Activated CD4-positive, alpha-beta T cell treated with anti-CD3 and anti-CD28 coated beads, Interleukin-2, amount 10 ng/mL, durations not matched to agents 7 days and 5 days (primary cell): ENCODE data around the gene LRWD1. TPM values are rescaled to one million over a fixed set of nuclear protein-coding genes. Genes with fewer than 3 reads are reported as not detected.

ENCODE experiments used
- CTCF ChIA-PET: fragments of 350-600 bp; sonication (Branson Sonifier 250); formaldehyde crosslinking; loops from one replicate; lab custom pipeline; 2021; ENCODE audit warnings: antibody characterized with exemption; lab: Charles Lee
- POLR2A ChIA-PET: fragments of 350-600 bp; sonication (Branson Sonifier 250); formaldehyde crosslinking; loops from one replicate; lab custom pipeline; 2021; ENCODE audit warnings: antibody characterized with exemption; lab: Charles Lee
- DNase-seq: peaks from one replicate; pipeline ENCODE4 v3.0.0-alpha.2; 2020
- H3K27ac Mint-ChIP-seq: one replicate; pipeline ENCODE4 v1.8.0; 2021; ENCODE audit warnings: mild to moderate bottlenecking, moderate library complexity, mixed read lengths
- H3K27me3 Mint-ChIP-seq: one replicate; pipeline ENCODE4 v1.8.0; 2021; ENCODE audit warnings: mixed read lengths
- H3K36me3 Mint-ChIP-seq: one replicate; pipeline ENCODE4 v1.8.0; 2021; ENCODE audit warnings: low read depth, mixed read lengths
- H3K4me1 Mint-ChIP-seq: one replicate; pipeline ENCODE4 v1.8.0; 2021; ENCODE audit warnings: mixed read lengths
- H3K4me3 Mint-ChIP-seq: one replicate; pipeline ENCODE4 v1.8.0; 2021; ENCODE audit warnings: mild to moderate bottlenecking, moderate library complexity, mixed read lengths
- H3K9me3 Mint-ChIP-seq: one replicate; pipeline ENCODE4 v1.8.0; 2021; ENCODE audit warnings: mixed read lengths
- total RNA-seq, 2 experiments: library from RNA; stranded (reverse); gene quantifications; one replicate each; pipeline ENCODE4 v1.2.3, GENCODE V29; 2021

LRWD1 gene
- total RNA-seq, 2 experiments from 2014 or later = 18.2 to 20.5 TPM

DNA sequence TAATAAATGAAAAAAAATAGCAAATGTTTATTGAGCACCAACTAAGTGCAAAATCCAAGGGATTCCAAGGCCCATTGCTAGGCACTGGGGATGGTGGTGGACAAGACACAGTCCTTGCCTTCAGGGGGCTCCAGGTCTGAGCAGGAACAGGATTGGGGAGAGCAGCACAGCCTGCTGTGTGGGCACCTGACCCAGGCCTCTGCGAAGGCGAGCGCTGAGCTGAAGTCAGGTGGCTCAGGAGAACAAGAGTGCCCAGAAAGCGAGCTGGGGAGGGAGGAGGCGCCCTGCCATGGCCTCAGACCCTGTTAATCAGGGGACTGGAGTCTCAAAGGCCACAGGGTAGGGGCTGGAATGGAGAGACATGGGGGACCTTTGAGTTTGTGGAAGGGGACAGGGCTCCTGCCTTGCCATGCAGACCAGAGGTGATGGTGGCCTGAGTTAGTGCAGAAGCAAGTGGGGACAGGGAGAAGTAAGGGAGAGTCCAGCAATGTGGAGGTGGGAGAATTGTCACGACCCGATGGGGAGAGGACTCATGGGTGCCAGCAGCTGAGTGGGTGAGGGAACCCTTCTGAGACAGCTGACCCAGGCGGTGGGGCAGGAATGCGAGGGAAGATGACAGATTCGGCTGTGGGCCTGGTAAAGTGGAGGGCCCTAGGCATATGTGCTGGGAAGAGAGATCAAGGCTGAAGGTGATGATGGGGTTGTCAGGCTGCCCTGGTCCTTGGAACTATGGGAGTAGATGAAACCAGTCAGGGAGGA is 35.5 kb upstream of the LRWD1 start:
- peaks cover 42% of the 10 kb centered on the region for H3K36me3 Mint-ChIP-seq
- POLR2A ChIA-PET = no interaction called here
- CTCF ChIA-PET = interaction anchor here (0.9 to 2.1 kb wide), 4 partner anchors 9 to 25 kb away, joined by 3 to 6 read pairs (median 4); no protein-coding TSS in a partner anchor

DNA sequence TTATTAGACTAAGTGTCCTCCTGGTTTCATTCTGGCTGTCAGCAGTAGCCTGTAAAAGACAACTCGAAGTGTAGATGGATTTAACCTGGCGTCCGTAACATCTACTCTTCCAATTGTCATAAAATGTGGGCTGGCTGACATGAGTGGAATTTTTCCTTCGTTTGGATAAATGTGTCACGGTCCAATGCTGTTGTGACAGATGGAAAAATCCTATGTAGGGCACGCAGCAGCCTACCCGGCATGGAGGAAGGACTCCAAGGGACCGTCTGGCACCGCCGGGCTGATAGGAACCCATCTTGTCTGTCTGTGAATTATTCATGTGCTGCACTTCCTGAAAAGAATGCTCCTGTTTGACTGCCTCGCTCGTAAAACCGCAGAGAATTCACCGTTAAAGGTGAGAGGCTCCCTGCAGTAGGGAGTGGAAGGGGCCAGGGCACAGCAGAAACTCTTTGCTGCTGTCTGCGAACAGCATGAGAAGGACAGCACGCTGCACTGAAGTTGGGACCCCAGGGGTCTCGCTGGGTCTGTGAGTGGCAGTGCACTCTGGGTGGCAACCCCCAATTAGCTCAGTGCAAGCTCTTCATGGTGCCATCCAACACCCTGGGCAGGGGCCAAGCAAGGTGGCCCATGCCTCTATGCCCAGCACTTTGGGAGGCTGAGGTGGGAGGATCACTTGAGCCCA is 33.0 kb upstream of the LRWD1 start:
- Mint-ChIP-seq H3K36me3 (peaks cover 34% of the 10 kb centered on the region), H3K9me3 (no peaks in the 10 kb centered on the region), H3K27ac (peak overlapping the region; percentile 94), H3K4me1 (peaks cover 70% of the 10 kb centered on the region), H3K4me3 (peak overlapping the region; percentile 75), H3K27me3 (no peaks in the 10 kb centered on the region)
- CTCF ChIA-PET = interaction anchor here (0.6 to 2.1 kb wide), 3 partner anchors 16 to 1581 kb away, joined by 4 to 16 read pairs (median 5); no protein-coding TSS in a partner anchor
- DNase-seq = peak; percentile 67
- POLR2A ChIA-PET = no interaction called here

More for the DNA sequence above, 35.5 kb upstream of the LRWD1 start:
- no peak for DNase-seq
- Mint-ChIP-seq H3K4me1 (peaks cover 81% of the 10 kb centered on the region), H3K9me3 (no peaks in the 10 kb centered on the region), H3K27ac (peak overlapping the region; percentile 81), H3K4me3 (no peak overlapping the region), H3K27me3 (no peaks in the 10 kb centered on the region)

DNA sequence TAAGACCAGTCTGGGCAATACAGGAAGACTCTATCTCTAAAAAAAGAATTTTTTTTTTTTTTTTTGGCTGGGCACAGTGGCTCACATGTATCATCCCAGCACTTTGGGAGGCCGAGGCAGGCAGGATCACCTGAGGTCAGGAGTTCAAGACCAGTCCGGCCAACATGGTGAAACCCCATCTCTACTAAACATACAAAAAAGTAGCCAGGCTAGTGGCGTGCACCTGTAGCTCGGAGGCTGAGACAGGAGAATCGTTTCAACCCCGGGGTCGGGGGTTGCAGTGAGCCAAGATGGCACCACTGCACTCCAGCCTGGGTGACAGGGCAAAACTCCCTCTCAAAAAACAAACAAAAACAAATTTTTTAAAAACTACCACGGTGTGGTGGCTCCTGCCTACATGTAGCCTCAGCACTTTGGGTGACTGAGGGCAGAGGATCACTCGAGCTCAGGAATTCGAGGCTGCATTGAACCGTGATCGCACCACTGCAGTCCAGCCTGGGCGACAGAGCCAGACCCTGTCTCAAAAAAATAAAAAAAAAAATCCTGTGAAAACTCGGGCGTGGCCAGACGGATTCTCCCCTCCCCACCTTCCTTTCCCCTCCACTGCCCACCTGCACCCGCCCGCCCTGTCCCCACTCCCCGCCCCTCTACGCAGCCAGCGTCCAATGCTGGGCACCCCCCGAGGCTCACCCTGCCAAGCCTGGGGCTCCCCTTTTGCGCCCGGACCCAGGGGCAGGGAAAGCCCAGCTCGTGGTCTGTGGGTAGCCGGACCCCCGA is 32.2 kb upstream of the LRWD1 start:
- Mint-ChIP-seq H3K4me1 (peaks cover 65% of the 10 kb centered on the region), H3K36me3 (peaks cover 33% of the 10 kb centered on the region), H3K27ac (peak overlapping the region; percentile 94), H3K9me3 (no peaks in the 10 kb centered on the region), H3K4me3 (peak overlapping the region; percentile 75), H3K27me3 (no peaks in the 10 kb centered on the region)
- ChIA-PET POLR2A (interaction anchor here (1.2 kb wide), 1 partner anchor 17 kb away, joined by 6 read pairs; no protein-coding TSS in a partner anchor), CTCF (interaction anchor here (0.6 to 1.8 kb wide), 3 partner anchors 16 to 1581 kb away, joined by 4 to 16 read pairs (median 4); no protein-coding TSS in a partner anchor)
- peak; percentile 17 for DNase-seq

DNA sequence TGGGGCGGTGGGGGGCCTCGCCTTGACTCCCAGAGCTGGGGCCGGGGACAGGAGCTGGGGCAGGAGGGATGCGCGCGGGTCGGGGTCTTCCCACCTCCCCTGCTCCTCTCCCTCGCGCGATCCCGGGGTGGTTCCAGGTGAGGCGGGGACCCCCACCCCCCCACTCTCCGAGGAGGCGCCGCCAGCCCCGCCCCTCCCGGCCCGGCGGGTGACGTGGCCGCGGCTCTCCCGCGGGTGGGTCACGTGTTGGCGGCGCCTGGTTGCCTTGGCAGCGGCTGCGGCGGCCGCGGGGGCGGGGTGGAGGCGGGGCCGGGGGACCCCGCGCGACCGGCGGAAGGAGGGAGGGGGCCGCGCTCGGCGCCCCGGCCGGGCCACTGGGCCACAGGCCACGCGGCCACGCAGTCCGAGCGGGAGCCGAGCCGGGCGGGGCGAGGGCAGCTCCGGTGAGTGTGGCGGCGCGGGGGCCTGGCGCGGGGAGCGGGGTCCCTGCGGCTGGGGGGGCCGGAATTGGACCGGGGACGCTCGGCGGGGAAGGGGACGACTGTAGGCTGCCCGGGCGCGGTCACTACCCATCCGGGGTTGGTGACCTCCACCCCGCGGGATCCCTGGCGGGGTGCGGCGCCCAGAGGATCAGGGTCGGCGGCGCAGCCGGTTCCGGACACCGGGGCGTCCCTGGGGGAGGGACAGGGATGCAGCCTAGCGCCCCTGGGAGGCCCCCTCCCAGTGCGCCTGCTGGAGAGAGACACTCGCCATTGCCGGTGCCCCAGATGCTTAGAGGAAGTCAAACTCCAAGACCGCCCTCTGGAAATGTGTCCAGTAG is 31.4 kb upstream of the LRWD1 start, which contains the start of gene ORAI2:
Gene ORAI2 (plus strand): TSS at position 357 of the 820 bp plus-strand sequence. CDS start 5,382 bp downstream, outside the sequence.
- Mint-ChIP-seq H3K4me3 (peak within 1 kb of the TSS; percentile 82), H3K36me3 (peaks cover 31% of the 10 kb centered on the region), H3K27me3 (no peaks in the 10 kb centered on the region), H3K27ac (peak within 1 kb of the TSS; percentile 94), H3K9me3 (no peaks in the 10 kb centered on the region), H3K4me1 (peaks cover 57% of the 10 kb centered on the region)
- peak; percentile 85 for DNase-seq
- CTCF ChIA-PET = interaction anchor here (0.6 to 2.4 kb wide), 5 partner anchors 8 to 1057 kb away, joined by 4 to 16 read pairs (median 9); no protein-coding TSS in a partner anchor
- POLR2A ChIA-PET = interaction anchor here (1.2 kb wide), 1 partner anchor 18 kb away, joined by 6 read pairs; no protein-coding TSS in a partner anchor

DNA sequence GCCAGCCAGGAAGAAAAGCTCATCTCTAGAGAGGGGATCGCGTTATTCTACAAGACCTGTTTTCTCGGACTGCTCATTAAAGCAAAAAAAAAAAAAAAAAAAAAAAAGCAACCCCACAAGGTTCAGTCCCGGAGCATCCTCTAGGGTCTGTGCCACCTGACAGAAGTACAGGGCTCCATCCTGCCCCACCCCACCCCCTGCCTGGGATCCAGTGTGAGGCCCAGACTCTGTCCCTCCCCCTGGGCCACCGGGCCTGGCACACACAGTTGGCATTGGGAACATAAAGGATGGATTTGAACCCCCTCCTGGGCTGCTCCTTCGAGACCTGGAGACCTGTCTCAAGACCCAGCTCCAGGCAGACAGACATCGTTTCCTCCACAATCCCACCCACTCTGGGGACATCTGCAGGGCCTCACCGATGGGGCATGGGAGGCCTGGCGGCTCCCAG is 30.7 kb upstream of the LRWD1 start:
- Mint-ChIP-seq H3K36me3 (peaks cover 31% of the 10 kb centered on the region), H3K4me3 (peak overlapping the region; percentile 82), H3K4me1 (peaks cover 56% of the 10 kb centered on the region), H3K27ac (peak overlapping the region; percentile 86), H3K27me3 (no peaks in the 10 kb centered on the region), H3K9me3 (no peaks in the 10 kb centered on the region)
- DNase-seq = peak; percentile 29
- POLR2A ChIA-PET = no interaction called here
- CTCF ChIA-PET = interaction anchor here (0.6 to 2.4 kb wide), 3 partner anchors 9 to 1058 kb away, joined by 4 to 9 read pairs (median 9); no protein-coding TSS in a partner anchor

DNA sequence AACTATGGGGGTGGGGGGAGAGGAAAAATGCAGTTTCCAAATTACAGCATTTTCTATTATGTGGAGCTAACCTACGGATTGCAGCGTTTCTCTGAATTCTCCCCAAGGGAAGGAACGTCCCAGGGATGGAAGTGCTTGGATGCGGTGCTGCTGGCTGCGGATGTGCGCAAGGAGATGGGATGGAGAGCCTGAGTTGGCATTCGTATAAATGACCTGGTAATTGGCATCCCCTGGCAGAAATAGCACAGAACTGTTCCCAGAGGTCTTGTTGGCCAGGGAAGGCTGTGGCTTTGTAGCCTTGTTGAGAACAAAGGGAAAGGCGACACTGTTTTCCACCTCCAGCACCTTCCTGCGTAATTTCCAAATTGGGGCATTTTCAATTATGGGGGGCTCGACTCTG is 28.7 kb upstream of the LRWD1 start:
- Mint-ChIP-seq H3K4me3 (peak overlapping the region; percentile 44), H3K27me3 (no peaks in the 10 kb centered on the region), H3K9me3 (no peaks in the 10 kb centered on the region), H3K27ac (no peak overlapping the region), H3K36me3 (peaks cover 24% of the 10 kb centered on the region), H3K4me1 (peaks cover 35% of the 10 kb centered on the region)
- CTCF ChIA-PET = interaction anchor here (1.1 to 2.4 kb wide), 3 partner anchors 14 to 32 kb away, joined by 3 to 9 read pairs (median 8); no protein-coding TSS in a partner anchor
- no peak for DNase-seq
- POLR2A ChIA-PET = no interaction called here

DNA sequence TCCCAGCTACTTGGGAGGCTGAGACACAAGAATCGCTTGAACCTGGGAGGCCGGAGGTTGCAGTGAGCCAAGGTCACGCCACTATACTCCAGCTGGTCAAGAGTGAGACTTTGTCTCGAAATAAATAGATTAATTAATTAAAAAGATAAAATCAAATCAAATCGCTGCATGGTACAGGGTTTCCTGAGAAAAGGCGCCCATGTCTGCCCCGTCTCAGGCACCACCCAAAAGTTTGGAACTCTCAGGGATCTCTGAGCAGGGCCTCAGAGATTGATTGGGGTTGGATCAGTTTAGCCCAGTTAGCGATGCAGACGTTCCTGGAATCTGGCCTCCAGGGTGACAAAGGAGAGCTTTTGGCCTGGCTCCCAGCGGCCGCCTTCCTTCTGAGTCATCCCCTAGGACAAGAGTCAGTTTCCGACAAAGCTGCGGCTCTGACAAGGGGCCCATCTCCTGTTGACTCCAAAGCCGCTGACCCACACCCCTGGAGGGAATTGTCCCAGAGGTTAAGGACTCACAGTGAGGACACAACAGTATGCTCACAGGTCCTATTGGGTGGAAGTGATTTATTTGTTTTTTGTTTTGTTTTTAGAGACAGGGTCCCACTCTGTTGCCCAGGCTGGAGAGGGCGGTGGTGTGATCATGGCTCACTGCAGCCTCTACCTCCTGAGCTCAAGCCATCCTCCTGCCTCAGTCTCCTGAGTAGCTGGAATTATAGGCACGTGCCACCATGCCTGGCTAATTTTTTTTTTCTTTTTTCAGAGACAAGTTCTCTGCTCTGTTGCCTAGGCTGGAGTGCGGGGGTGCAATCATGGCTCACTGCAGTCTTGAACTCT is 24.6 kb upstream of the LRWD1 start:
- ChIA-PET POLR2A (no interaction called here), CTCF (interaction anchor here (0.6 to 2.7 kb wide), 4 partner anchors 10 to 36 kb away, joined by 3 to 9 read pairs (median 5); no protein-coding TSS in a partner anchor)
- DNase-seq = no peak
- Mint-ChIP-seq H3K9me3 (no peaks in the 10 kb centered on the region), H3K4me3 (no peak overlapping the region), H3K36me3 (peaks cover 33% of the 10 kb centered on the region), H3K27me3 (no peaks in the 10 kb centered on the region), H3K4me1 (peaks cover 18% of the 10 kb centered on the region), H3K27ac (no peak overlapping the region)

DNA sequence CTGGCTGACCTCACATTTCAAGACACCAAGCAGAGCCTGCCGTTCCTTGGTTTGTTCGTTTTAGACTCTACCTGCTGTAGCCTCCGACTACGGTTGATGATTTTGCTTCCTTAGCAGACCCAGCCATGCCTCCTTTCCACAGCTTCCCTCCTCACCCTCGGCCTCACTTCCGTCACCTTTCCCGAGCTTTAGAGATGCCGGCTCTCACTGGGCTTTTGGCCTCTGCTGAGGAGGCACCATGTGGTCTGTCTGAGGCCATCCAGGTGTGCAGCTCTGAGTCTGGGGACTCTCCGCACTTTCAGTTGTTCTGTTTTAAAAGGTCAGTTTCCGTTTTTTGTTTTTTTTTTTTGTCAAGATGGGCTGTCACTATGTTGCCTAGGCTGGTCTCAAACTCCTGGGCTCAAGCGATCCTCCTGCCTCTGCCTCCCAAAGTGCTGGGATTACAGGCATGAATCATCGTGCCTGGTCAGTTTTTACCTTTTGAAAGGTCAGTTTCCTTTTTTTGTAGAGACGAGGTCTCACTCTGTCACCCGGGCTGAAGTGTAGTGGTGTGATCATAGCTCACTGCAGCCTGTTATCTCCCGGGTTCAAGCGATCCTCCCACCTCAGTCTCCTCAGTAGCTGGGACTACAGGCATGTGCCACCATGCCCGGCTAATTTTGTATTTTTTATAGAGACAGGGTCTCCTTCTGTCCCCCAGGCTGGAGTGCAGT is 19.7 kb upstream of the LRWD1 start:
- Mint-ChIP-seq H3K36me3 (peaks cover 29% of the 10 kb centered on the region), H3K4me1 (peaks cover 8% of the 10 kb centered on the region), H3K27me3 (no peaks in the 10 kb centered on the region), H3K4me3 (no peak overlapping the region), H3K9me3 (no peaks in the 10 kb centered on the region), H3K27ac (peak overlapping the region; percentile 69)
- ChIA-PET CTCF (interaction anchor here (0.7 to 1.5 kb wide), 2 partner anchors 13 to 29 kb away, joined by 4 read pairs; no protein-coding TSS in a partner anchor), POLR2A (no interaction called here)
- no peak for DNase-seq

DNA sequence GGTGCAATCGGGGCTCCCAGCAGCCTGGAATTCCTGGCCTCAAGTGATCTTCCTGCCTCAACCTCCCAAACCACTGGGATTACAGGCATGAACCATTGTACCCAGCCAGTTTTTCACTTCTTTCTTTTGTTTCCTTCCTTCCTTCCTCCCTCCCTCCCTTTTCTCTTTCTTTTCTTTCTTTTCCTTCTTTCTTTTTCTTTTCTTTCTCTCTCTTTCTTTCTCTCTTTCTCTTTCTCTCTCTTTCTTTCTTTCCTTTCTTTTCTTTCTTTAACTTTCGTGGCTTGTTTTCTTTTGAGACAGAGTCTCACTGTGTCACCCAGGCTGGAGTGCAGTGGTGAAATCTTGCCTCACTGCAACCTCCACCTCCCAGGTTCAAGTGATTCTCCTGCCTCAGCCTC is 19.1 kb upstream of the LRWD1 start:
- no peaks in the 10 kb centered on the region for H3K27me3 Mint-ChIP-seq
- H3K9me3 Mint-ChIP-seq = no peaks in the 10 kb centered on the region
- no peak for DNase-seq
- H3K4me3 Mint-ChIP-seq = no peak overlapping the region
- H3K4me1 Mint-ChIP-seq = peaks cover 8% of the 10 kb centered on the region
- ChIA-PET POLR2A (no interaction called here), CTCF (interaction anchor here (0.7 kb wide), 1 partner anchor 13 kb away, joined by 4 read pairs; no protein-coding TSS in a partner anchor)
- H3K27ac Mint-ChIP-seq = peak overlapping the region; percentile 25
- H3K36me3 Mint-ChIP-seq = peaks cover 29% of the 10 kb centered on the region

DNA sequence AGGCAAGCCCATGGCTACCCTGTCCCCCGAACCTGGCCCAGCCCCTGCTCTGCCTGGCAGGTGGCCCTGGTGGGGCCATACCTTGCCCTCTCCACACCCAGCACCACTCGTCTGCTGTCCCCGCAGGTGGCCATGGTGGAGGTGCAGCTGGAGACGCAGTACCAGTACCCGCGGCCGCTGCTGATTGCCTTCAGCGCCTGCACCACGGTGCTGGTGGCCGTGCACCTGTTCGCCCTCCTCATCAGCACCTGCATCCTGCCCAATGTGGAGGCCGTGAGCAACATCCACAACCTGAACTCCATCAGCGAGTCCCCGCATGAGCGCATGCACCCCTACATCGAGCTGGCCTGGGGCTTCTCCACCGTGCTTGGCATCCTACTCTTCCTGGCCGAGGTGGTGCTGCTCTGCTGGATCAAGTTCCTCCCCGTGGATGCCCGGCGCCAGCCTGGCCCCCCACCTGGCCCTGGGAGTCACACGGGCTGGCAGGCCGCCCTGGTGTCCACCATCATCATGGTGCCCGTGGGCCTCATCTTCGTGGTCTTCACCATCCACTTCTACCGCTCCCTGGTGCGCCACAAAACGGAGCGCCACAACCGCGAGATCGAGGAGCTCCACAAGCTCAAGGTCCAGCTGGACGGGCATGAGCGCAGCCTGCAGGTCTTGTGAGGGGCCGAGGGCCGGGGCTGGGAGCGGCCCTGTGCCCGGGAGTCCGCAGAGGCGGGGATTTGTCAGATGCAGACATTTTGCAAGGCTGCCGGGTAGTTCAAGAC is 18.2 kb upstream of the LRWD1 start:
- H3K27me3 Mint-ChIP-seq = no peaks in the 10 kb centered on the region
- DNase-seq = no peak
- POLR2A ChIA-PET = no interaction called here

More for the DNA sequence above, 18.2 kb upstream of the LRWD1 start:
- Mint-ChIP-seq H3K4me3 (no peak overlapping the region), H3K4me1 (peaks cover 7% of the 10 kb centered on the region), H3K27ac (no peak overlapping the region), H3K36me3 (peaks cover 28% of the 10 kb centered on the region), H3K9me3 (no peaks in the 10 kb centered on the region)
- CTCF ChIA-PET = interaction anchor here (1.3 kb wide), 1 partner anchor 9 kb away, joined by 4 read pairs; no protein-coding TSS in a partner anchor
